Muscle of leg (tissue), 11 donors: Measurements from ENCODE around the gene LRP1B. TPM values are rescaled to one million over a fixed set of nuclear protein-coding genes. Genes with fewer than 3 reads are reported as not detected.
A peak's percentile ranks its signal among the peaks of the same experiment; 100 is the strongest.
"Not testable (repeated sequence)": the region's sequence is repeated elsewhere in the genome, so short reads cannot be mapped to it uniquely, and the experiment has no call there.

Source experiments
- DNase-seq: peaks from one replicate; pipeline ENCODE4 v3.0.0; 2013
- H3K27ac ChIP-seq: one replicate; pipeline ENCODE4 v1.5.1; 2013; ENCODE audit warnings: mild to moderate bottlenecking, low read length, control low read depth
- H3K27me3 ChIP-seq: one replicate; pipeline ENCODE4 v1.6.1; 2013; ENCODE audit warnings: low read length; ENCODE audit not compliant: control insufficient read depth, insufficient read depth
- H3K36me3 ChIP-seq: one replicate; pipeline ENCODE4 v1.6.1; 2013; ENCODE audit warnings: low read length; ENCODE audit not compliant: control insufficient read depth, insufficient read depth
- H3K4me1 ChIP-seq: one replicate; pipeline ENCODE4 v1.6.1; 2013; ENCODE audit warnings: low read length; ENCODE audit not compliant: control insufficient read depth, insufficient read depth
- H3K4me3 ChIP-seq: one replicate; pipeline ENCODE4 v1.5.1; 2013; ENCODE audit warnings: low read length, control low read depth
- H3K9me3 ChIP-seq: replicated peaks from 2 replicates; pipeline ENCODE4 v1.6.1; 2013; ENCODE audit warnings: low read depth, low read length; ENCODE audit not compliant: control insufficient read depth
- WGBS: methylation state at CpG from one replicate; pipeline ENCODE4 v1.1.5; 2013; ENCODE audit warnings: missing lambda C conversion rate; ENCODE audit not compliant: insufficient coverage; 5-methylcytosine and 5-hydroxymethylcytosine counted together
- polyA plus RNA-seq, 8 donors: library from polyadenylated mRNA; unstranded; fragments of 120-200 nt; gene quantifications; one replicate each; pipeline versions ENCODE4 v1.2.1 to v1.2.3, GENCODE V29; 2013; ENCODE audit warnings: inconsistent platforms in 1 of 8, low replicate concordance in 1 of 8; ENCODE audit not compliant: insufficient read length in 8 of 8, insufficient read depth in 1 of 8
- total RNA-seq: library from RNA; stranded (reverse); fragments of 120-200 nt; gene quantifications from one replicate; pipeline ENCODE4 v1.2.4, GENCODE V29; 2013

The LRP1B gene
- total and polyA plus RNA-seq, 9 donors, result 0.84 to 2.3 (median 1.4) TPM

GRCh38 chr2:140654565-140654964 lies 1476.3 kb downstream of the LRP1B start:
- Histone ChIP-seq H3K27ac (peak overlapping the region; percentile 9), H3K27me3 (no peaks in the 10 kb centered on the region), H3K36me3 (no peaks in the 10 kb centered on the region), H3K4me1 (no peaks in the 10 kb centered on the region), H3K4me3 (no peak overlapping the region), H3K9me3 (no peaks in the 10 kb centered on the region)
- WGBS, result no CpG with 5 or more reads among the region's 3 CpGs
- peak; percentile 48 for DNase-seq

- H3K9me3 ChIP-seq, result no peaks in the 10 kb centered on the region
- no peak for DNase-seq
- H3K27ac ChIP-seq, result no peak overlapping the region
- no peak overlapping the region for H3K4me3 ChIP-seq
- H3K36me3 ChIP-seq, result no peaks in the 10 kb centered on the region
- H3K27me3 ChIP-seq, result no peaks in the 10 kb centered on the region
- no CpG with 5 or more reads among the region's 3 CpGs for WGBS
- no peaks in the 10 kb centered on the region for H3K4me1 ChIP-seq
These were observed 1480.0 kb downstream of the LRP1B start for GRCh38 chr2:140650825-140651224.

DNA sequence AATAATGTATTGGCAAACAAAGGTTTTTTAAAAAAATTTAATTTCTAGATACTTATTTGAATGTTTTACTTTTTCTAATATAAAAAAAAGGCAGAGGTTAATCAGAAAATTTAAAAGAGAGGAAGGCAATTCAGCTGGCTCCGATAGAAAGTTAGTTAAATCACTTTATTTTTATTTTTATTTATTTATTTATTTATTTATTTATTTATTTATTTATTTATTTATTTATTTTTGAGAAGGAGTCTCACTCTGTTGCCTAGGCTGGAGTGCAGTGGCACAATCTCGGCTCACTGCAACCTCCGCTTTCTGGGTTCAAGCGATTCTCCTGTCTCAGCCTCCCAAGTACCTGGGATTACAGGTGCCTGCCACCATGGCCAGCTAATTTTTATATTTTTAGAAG lies 1480.7 kb downstream of the LRP1B start:
- H3K27me3 ChIP-seq, H3K4me1 ChIP-seq, H3K4me3 ChIP-seq, H3K9me3 ChIP-seq, H3K27ac ChIP-seq, H3K36me3 ChIP-seq, DNase-seq: not testable (repeated sequence)
- no CpG with 5 or more reads among the region's 4 CpGs for WGBS

DNA sequence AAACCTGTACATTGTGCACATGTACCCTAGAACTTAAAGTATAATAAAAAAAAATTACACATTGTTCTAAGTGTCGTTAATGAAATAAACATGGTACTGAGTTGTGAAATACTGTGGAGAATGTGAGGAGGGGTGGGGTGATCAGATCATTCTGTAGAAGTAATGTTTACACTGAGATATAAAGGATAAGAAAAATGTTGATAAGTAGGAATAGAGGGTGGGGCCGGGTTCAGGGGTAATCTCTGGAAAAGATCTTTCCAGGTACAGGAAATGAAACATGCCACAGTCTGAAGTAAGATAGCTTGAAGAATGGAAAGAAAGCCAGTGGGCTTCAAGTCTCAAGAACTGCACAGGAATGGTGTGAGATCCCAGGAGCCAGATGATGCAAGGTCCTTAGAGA lies 1482.4 kb downstream of the LRP1B start:
- Histone ChIP-seq H3K4me3 (no peak overlapping the region), H3K27ac (no peak overlapping the region), H3K9me3 (no peaks in the 10 kb centered on the region), H3K36me3 (no peaks in the 10 kb centered on the region), H3K27me3 (no peaks in the 10 kb centered on the region), H3K4me1 (no peaks in the 10 kb centered on the region)
- no peak for DNase-seq
- WGBS, result 75% methylated on average over 1 of the region's 2 CpGs

- Histone ChIP-seq H3K4me1 (no peaks in the 10 kb centered on the region), H3K9me3 (no peaks in the 10 kb centered on the region), H3K36me3 (no peaks in the 10 kb centered on the region), H3K4me3 (no peak overlapping the region), H3K27me3 (no peaks in the 10 kb centered on the region), H3K27ac (no peak overlapping the region)
- WGBS, result no CpG with 5 or more reads among the region's 3 CpGs
- peak; percentile 78 for DNase-seq
These were observed 1487.0 kb downstream of the LRP1B start for GRCh38 chr2:140643761-140644187.

DNA sequence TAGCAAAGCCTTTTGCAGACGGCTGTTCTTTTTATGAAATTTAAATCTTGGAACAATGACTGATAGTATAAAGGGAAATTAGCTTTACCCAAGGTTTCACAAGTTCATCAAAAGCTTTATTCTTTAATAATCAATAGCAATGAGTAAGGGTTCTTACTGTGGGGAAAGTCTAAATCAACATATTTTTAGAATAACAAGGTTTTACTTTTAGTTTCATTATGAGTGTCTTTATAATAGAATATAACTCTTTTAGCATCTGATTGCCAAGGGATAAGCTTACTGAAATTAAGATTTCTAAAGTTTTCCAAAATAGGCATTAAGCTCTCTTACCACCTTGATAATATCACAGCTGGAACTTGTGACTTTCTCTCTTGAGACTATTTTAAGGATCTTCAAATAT lies 1489.7 kb downstream of the LRP1B start:
- H3K4me3 ChIP-seq, result no peak overlapping the region
- H3K36me3 ChIP-seq, result no peaks in the 10 kb centered on the region
- DNase-seq, result no peak
- H3K4me1 ChIP-seq, result no peaks in the 10 kb centered on the region
- H3K27ac ChIP-seq, result no peak overlapping the region
- no peaks in the 10 kb centered on the region for H3K9me3 ChIP-seq
- no CpG with 5 or more reads among the region's 1 CpG for WGBS
- no peaks in the 10 kb centered on the region for H3K27me3 ChIP-seq

DNA sequence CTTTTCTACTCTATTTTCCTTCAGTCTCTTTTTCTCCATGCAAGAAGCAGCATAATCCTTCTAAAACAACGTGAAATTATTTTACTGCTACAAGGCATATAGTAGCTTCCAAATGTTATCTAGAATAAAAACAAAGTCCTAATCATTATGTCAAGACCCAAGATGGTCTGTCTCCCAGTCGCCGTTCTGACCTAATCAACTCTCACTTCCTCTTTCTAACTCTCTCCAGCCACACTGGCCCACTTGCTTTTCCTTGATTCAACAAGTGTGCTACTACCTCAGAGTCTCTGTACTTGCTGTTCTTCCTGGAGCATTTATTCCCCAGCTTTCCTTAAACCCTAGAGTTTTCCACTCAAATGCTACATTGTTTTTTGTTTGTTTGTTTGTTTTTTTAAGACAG lies 1491.2 kb downstream of the LRP1B start:
- no peak overlapping the region for H3K4me3 ChIP-seq
- 66% methylated on average over 2 of the region's 3 CpGs for WGBS
- no peak overlapping the region for H3K27ac ChIP-seq
- H3K36me3 ChIP-seq, result no peaks in the 10 kb centered on the region
- no peaks in the 10 kb centered on the region for H3K9me3 ChIP-seq
- H3K4me1 ChIP-seq, result no peaks in the 10 kb centered on the region
- H3K27me3 ChIP-seq, result no peaks in the 10 kb centered on the region
- no peak for DNase-seq

- H3K27me3 ChIP-seq, result no peaks in the 10 kb centered on the region
- no peak for DNase-seq
- H3K36me3 ChIP-seq, result no peaks in the 10 kb centered on the region
- no peaks in the 10 kb centered on the region for H3K9me3 ChIP-seq
- no peaks in the 10 kb centered on the region for H3K4me1 ChIP-seq
- H3K4me3 ChIP-seq, result no peak overlapping the region
- no CpG with 5 or more reads among the region's 4 CpGs for WGBS
- H3K27ac ChIP-seq, result no peak overlapping the region
These were observed 1500.3 kb downstream of the LRP1B start for GRCh38 chr2:140630557-140630956.

- 100% methylated on average over 4 of the region's 4 CpGs for WGBS
These were observed 1502.9 kb downstream of the LRP1B start for GRCh38 chr2:140627885-140628284.

DNA sequence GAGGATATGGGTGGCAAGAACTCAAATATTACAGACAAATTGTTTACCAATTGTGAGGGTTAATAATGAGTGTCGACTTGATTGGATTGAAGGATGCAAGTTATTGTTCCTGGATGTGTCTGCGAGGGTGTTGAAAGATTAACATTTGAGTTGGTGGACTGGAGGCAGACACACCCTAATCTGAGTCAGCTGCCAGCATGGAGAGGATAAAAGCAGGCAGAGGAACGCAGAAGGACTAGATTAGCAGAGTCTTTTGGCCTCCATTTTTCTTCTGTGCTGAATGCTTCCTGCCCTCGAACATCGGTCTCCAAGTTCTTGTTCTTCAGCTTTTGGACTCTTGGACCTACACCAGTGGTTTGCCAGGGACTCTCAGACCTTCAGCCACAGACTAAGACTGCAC lies 1503.7 kb downstream of the LRP1B start:
- Histone ChIP-seq H3K27ac (no peak overlapping the region), H3K9me3 (no peaks in the 10 kb centered on the region), H3K4me1 (no peaks in the 10 kb centered on the region), H3K36me3 (no peaks in the 10 kb centered on the region), H3K4me3 (no peak overlapping the region), H3K27me3 (no peaks in the 10 kb centered on the region)
- WGBS, result 92% methylated on average over 5 of the region's 5 CpGs
- no peak for DNase-seq

More at GRCh38 chr2:140627885-140628284, 1502.9 kb downstream of the LRP1B start:
- H3K27me3 ChIP-seq, result no peaks in the 10 kb centered on the region
- no peak for DNase-seq
- H3K4me1 ChIP-seq, result no peaks in the 10 kb centered on the region
- H3K27ac ChIP-seq, result no peak overlapping the region
- no peak overlapping the region for H3K4me3 ChIP-seq
- no peaks in the 10 kb centered on the region for H3K9me3 ChIP-seq
- H3K36me3 ChIP-seq, result no peaks in the 10 kb centered on the region

DNA sequence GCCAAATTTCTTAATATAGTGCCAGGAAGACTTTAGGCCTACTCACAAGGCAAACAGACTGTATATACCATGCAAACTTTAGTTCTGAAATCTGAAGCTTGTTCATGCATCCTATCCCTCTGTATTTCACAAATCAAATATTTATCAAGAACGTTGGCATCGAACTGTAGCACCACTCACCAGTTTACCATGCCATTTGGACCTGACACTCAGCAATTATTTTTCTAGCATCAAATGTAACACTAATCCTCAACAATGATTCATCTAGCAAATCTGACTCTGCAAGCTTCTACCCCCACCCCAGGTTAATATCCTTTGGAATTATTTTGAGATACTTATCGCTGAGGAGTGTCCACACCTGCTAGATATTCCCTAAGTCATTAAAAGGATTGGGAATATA lies 1506.6 kb downstream of the LRP1B start:
- DNase-seq, result no peak
- Histone ChIP-seq H3K27ac (no peak overlapping the region), H3K27me3 (no peaks in the 10 kb centered on the region), H3K36me3 (no peaks in the 10 kb centered on the region), H3K9me3 (no peaks in the 10 kb centered on the region), H3K4me3 (no peak overlapping the region), H3K4me1 (no peaks in the 10 kb centered on the region)
- 95% methylated on average over 2 of the region's 3 CpGs for WGBS
